ENCODE results near the gene DOCK1.

Gene DOCK1

GRCh38 chr10:127402596-127403409, 497.6 kb downstream of the DOCK1 start:
- in situ Hi-C loops (cut with MboI; ENCODE audit: low pct_unique_long_range_greater_than_20kb, low sequenced_read_pairs, unreplicated experiment) = no loop called here
- TF ChIP-seq, protein P1, sequence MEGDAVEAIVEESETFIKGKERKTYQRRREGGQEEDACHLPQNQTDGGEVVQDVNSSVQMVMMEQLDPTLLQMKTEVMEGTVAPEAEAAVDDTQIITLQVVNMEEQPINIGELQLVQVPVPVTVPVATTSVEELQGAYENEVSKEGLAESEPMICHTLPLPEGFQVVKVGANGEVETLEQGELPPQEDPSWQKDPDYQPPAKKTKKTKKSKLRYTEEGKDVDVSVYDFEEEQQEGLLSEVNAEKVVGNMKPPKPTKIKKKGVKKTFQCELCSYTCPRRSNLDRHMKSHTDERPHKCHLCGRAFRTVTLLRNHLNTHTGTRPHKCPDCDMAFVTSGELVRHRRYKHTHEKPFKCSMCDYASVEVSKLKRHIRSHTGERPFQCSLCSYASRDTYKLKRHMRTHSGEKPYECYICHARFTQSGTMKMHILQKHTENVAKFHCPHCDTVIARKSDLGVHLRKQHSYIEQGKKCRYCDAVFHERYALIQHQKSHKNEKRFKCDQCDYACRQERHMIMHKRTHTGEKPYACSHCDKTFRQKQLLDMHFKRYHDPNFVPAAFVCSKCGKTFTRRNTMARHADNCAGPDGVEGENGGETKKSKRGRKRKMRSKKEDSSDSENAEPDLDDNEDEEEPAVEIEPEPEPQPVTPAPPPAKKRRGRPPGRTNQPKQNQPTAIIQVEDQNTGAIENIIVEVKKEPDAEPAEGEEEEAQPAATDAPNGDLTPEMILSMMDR (IDR thresholded peaks at IDR 0.05; ENCODE audit: extremely low read depth, insufficient read depth, missing control alignments) = no peak
- no peak for DNase-seq (ENCODE audit: low spot score)

DNA sequence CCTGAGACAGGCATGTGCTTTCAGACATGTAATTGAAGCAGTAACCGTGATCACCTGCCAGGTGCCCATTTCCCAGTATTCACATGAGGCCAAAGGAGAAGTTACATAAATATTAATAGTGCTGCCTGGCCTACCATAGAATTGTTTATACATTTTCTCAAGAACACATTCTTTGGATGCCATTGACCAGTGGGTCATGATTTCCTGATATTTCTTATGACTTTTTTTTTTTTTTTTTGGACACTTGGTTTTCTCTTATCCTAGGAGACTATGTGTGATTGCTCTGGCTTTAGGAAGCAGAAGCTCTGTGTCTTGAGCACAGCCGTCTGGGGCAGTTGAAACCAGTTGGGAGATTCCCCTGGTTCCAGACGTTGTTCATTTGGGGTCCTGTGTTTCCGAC, 500.0 kb downstream of the DOCK1 start:
- TF ChIP-seq, protein P1 (IDR thresholded peaks at IDR 0.05; ENCODE audit: extremely low read depth, insufficient read depth, missing control alignments) = no peak
- no peak for DNase-seq (ENCODE audit: low spot score)

GRCh38 chr10:127406018-127406550, 500.9 kb downstream of the DOCK1 start:
- TF ChIP-seq, protein P1 (IDR thresholded peaks at IDR 0.05; ENCODE audit: extremely low read depth, insufficient read depth, missing control alignments) = no peak
- no peak for DNase-seq (ENCODE audit: low spot score)
- in situ Hi-C loops (cut with MboI; ENCODE audit: low pct_unique_long_range_greater_than_20kb, low sequenced_read_pairs, unreplicated experiment) = no loop called here

More for the DNA sequence above, 500.0 kb downstream of the DOCK1 start:
- in situ Hi-C loops (cut with MboI; ENCODE audit: low pct_unique_long_range_greater_than_20kb, low sequenced_read_pairs, unreplicated experiment) = no loop called here

DNA sequence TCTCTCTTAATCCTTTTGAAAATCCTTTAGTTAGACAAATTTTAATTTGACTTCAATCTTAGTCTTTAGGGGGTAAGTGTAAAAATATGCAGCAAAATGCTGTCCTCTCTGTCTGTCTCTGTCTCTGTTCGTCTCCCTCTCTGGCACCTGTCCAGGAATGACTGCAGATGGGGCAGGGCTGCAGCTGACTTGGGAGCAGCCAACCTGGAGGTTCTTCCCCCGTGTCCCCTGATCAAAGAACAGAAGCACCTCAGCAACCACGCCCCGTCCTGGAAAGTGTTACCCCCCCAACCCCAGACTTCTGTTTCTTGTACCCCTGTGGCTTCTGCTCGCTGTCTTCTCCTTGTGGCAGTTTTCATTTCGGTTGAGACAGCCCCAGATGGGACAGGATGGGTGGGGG, 502.3 kb downstream of the DOCK1 start:
- DNase-seq (ENCODE audit: low spot score) = no peak
- TF ChIP-seq, protein P1 (IDR thresholded peaks at IDR 0.05; ENCODE audit: extremely low read depth, insufficient read depth, missing control alignments) = no peak
- in situ Hi-C loops (cut with MboI; ENCODE audit: low pct_unique_long_range_greater_than_20kb, low sequenced_read_pairs, unreplicated experiment) = no loop called here

- in situ Hi-C loops (cut with MboI; ENCODE audit: low pct_unique_long_range_greater_than_20kb, low sequenced_read_pairs, unreplicated experiment) = no loop called here
- no peak for DNase-seq (ENCODE audit: low spot score)
- TF ChIP-seq, protein P1 (IDR thresholded peaks at IDR 0.05; ENCODE audit: extremely low read depth, insufficient read depth, missing control alignments) = no peak
These were observed 503.0 kb downstream of the DOCK1 start for GRCh38 chr10:127408112-127408710.

GRCh38 chr10:127408733-127409132, 503.5 kb downstream of the DOCK1 start:
- in situ Hi-C loops (cut with MboI; ENCODE audit: low pct_unique_long_range_greater_than_20kb, low sequenced_read_pairs, unreplicated experiment) = no loop called here
- TF ChIP-seq, protein P1 (IDR thresholded peaks at IDR 0.05; ENCODE audit: extremely low read depth, insufficient read depth, missing control alignments) = no peak

More at GRCh38 chr10:127408733-127409132, 503.5 kb downstream of the DOCK1 start:
- DNase-seq (ENCODE audit: low spot score) = no peak
